Measurements from ENCODE around the gene PBXIP1. TPM values are rescaled to one million over a fixed set of nuclear protein-coding genes. Genes with fewer than 3 reads are reported as not detected.

The PBXIP1 gene
- total and polyA plus RNA-seq, 2 donors from 2014 or later = 83.9 to 115 TPM

DNA sequence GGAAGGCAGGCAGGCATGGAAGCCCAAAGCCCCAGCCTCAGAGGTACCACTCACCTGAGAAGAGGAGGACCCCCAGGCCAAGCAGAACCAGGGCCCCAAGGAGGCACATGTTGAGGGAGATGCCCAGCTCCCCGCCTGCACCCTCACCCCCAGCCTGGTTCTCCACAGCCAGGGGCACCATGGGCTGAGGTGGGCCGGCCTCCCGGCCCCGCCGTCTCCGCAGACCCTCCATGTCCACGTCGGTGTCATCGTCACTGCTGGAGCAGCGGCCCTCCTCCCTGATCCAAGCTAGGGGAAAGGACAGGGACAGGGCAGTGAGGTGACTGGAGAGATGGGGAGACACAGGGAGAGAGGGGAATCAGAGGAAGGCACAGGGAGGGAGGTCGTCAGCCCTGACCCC is 7.8 kb downstream of the PBXIP1 start:
- Histone ChIP-seq H3K9me3 (ENCODE audit: control insufficient read depth in 2 of 3, insufficient read depth in 1 of 3, low read length in 3 of 3) (no peaks in the 10 kb centered on the region), H3K4me1 (ENCODE audit: control insufficient read depth in 2 of 3, insufficient read depth in 2 of 3, low read depth in 1 of 3, low read length in 3 of 3) (peaks cover 0 to 16% (median 5%) of the 10 kb centered on the region in 3 donors), H3K36me3 (ENCODE audit: control insufficient read depth in 2 of 3, insufficient read depth in 3 of 3, low read length in 3 of 3) (peaks cover 0 to 14% (median 13%) of the 10 kb centered on the region in 3 donors), H3K9ac (ENCODE audit: low read length in 3 of 3) (no peak overlapping the region), H3K4me3 (ENCODE audit: low read length in 3 of 3) (no peak overlapping the region), H3K27ac (ENCODE audit: low read depth in 2 of 2, low read length in 2 of 2) (no peak overlapping the region), H3K27me3 (ENCODE audit: control insufficient read depth, insufficient read depth, low read length) (no peaks in the 10 kb centered on the region)
- FAIRE-seq = no peak
- TF ChIP-seq, protein P1, sequence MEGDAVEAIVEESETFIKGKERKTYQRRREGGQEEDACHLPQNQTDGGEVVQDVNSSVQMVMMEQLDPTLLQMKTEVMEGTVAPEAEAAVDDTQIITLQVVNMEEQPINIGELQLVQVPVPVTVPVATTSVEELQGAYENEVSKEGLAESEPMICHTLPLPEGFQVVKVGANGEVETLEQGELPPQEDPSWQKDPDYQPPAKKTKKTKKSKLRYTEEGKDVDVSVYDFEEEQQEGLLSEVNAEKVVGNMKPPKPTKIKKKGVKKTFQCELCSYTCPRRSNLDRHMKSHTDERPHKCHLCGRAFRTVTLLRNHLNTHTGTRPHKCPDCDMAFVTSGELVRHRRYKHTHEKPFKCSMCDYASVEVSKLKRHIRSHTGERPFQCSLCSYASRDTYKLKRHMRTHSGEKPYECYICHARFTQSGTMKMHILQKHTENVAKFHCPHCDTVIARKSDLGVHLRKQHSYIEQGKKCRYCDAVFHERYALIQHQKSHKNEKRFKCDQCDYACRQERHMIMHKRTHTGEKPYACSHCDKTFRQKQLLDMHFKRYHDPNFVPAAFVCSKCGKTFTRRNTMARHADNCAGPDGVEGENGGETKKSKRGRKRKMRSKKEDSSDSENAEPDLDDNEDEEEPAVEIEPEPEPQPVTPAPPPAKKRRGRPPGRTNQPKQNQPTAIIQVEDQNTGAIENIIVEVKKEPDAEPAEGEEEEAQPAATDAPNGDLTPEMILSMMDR (IDR thresholded peaks at IDR 0.05; ENCODE audit: borderline replicate concordance, extremely low read depth, insufficient read depth) = no peak
- intact Hi-C loops (cut with DNase I) = no loop called here
- DNase-seq = no peak

DNA sequence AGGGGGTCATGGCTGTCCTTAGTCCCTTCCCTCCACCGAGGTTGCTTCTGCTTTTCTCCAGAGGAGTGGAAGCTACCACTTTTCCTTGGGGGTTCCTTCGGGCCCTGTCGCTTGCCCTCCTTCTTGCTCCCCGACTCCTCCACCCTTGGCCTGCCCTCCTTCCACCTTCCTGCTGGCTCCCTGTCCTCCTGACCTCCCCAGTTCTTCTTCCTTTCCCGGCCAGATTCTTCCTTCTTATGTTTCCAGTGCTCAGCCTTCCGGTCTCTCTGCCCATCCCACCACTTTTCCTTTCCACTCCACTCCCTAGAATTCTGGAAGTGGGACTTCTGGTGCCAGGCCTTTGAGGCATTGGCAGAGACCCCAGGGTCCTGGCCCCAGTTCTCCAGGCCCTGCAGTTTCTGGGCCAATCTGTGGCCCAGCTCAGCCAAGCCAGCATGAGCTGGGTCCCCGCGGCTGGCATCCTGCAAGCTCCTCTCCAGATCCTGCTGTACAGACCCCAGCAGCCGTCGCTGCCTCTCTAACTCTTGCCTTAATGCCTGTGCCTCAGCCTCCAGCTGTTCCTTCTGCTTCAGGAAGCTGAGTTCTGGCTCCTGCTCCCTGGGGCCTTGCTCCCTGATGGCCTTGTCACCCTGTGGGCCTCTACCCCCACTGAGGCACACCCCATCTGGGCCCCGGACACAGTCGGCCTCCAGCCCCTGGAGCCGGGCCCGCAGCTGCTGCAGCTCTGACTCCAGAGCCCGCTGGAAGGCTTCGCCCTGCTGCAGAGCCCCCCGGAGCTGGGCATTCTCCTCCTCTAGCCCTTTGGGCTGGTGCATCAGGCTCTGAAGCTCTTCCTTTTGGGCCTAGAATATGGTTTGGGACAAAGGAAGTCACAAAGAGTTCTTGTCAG is 9.7 kb downstream of the PBXIP1 start:
- H3K4me3 ChIP-seq (ENCODE audit: low read length in 3 of 3) = no peak overlapping the region
- H3K36me3 ChIP-seq (ENCODE audit: control insufficient read depth in 2 of 3, insufficient read depth in 3 of 3, low read length in 3 of 3) = peaks cover 0 to 14% (median 12%) of the 10 kb centered on the region in 3 donors
- no peak overlapping the region for H3K9ac ChIP-seq (ENCODE audit: low read length in 3 of 3)
- DNase-seq = no peak
- TF ChIP-seq, protein P1 (IDR thresholded peaks at IDR 0.05; ENCODE audit: borderline replicate concordance, extremely low read depth, insufficient read depth) = no peak
- no peaks in the 10 kb centered on the region for H3K9me3 ChIP-seq (ENCODE audit: control insufficient read depth in 2 of 3, insufficient read depth in 1 of 3, low read length in 3 of 3)
- no peak for FAIRE-seq
- no peaks in the 10 kb centered on the region for H3K27me3 ChIP-seq (ENCODE audit: control insufficient read depth, insufficient read depth, low read length)
- intact Hi-C loops (cut with DNase I) = no loop called here
- no peak overlapping the region for H3K27ac ChIP-seq (ENCODE audit: low read depth in 2 of 2, low read length in 2 of 2)
- H3K4me1 ChIP-seq (ENCODE audit: control insufficient read depth in 2 of 3, insufficient read depth in 2 of 3, low read depth in 1 of 3, low read length in 3 of 3) = peaks cover 0 to 23% (median 11%) of the 10 kb centered on the region in 3 donors

DNA sequence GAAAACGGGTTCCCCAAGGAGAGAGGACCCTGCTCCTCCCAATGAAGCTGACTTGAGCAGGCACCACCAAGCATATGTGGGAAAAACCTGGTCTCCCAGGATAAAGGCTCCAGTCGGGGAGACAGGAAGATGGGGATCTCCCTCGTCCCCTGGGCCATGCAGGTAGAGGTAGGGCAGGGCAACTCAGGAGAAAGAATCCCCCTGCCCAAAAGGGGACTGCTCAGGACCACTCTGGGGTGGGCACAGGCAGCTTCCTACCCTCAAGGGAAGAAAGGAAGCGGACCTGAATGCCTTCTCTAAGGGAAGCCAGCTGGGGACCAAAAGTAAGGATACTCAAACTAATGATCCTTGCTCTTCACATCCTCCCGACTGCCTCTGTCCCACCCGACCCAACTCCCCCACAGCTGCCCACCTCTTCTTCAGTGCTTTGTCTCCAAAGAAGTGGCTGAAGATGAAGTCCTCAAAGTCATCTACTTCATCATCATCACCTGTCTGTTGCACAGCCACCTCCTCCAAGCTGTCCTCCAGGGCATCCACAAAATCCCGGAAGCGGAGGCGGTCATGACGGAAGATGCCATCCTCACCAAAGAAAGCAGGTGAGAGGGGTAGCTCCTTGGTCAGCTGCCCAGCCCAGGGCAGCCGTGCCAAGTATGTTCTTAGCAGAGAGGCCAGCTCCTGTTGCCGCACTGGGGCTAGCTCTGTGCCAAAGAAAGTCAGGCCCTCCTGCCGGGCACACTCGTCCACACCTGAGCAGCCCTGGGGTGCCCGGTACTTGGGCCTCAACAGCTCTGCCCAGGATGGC is 10.5 kb downstream of the PBXIP1 start:
- TF ChIP-seq, protein P1 (IDR thresholded peaks at IDR 0.05; ENCODE audit: borderline replicate concordance, extremely low read depth, insufficient read depth) = no peak
- H3K27me3 ChIP-seq (ENCODE audit: control insufficient read depth, insufficient read depth, low read length) = no peaks in the 10 kb centered on the region
- no peak overlapping the region for H3K27ac ChIP-seq (ENCODE audit: low read depth in 2 of 2, low read length in 2 of 2)
- peaks cover 0 to 14% (median 5%) of the 10 kb centered on the region in 3 donors for H3K36me3 ChIP-seq (ENCODE audit: control insufficient read depth in 2 of 3, insufficient read depth in 3 of 3, low read length in 3 of 3)
- H3K9ac ChIP-seq (ENCODE audit: low read length in 3 of 3) = no peak overlapping the region
- peaks cover 0 to 22% (median 11%) of the 10 kb centered on the region in 3 donors for H3K4me1 ChIP-seq (ENCODE audit: control insufficient read depth in 2 of 3, insufficient read depth in 2 of 3, low read depth in 1 of 3, low read length in 3 of 3)
- DNase-seq (no peak), FAIRE-seq (no peak)
- H3K9me3 ChIP-seq (ENCODE audit: control insufficient read depth in 2 of 3, insufficient read depth in 1 of 3, low read length in 3 of 3) = no peaks in the 10 kb centered on the region
- intact Hi-C loops (cut with DNase I) = no loop called here
- no peak overlapping the region for H3K4me3 ChIP-seq (ENCODE audit: low read length in 3 of 3)
